H9 (cell line): Measurements from ENCODE around the gene RPS16. TPM values are rescaled to one million over a fixed set of nuclear protein-coding genes. Genes with fewer than 3 reads are reported as not detected.

Experiments used
- DNase-seq: peaks from one replicate; pipeline ENCODE4 v3.0.0-alpha.2; 2017
- H2AFZ ChIP-seq: one replicate; pipeline ENCODE4 v1.6.1; 2013; ENCODE audit warnings: mild to moderate bottlenecking, low read length, control low read depth, moderate library complexity
- H2AK5ac ChIP-seq: 2 replicates; pipeline ENCODE4 v1.6.1; 2013; ENCODE audit warnings: low read length, control low read depth, mixed read lengths; ENCODE audit not compliant: insufficient read length
- H2BK120ac ChIP-seq: one replicate; pipeline ENCODE4 v1.6.1; 2013; ENCODE audit warnings: low read depth, mild to moderate bottlenecking, low read length, control low read depth, inconsistent platforms; ENCODE audit not compliant: poor library complexity, severe bottlenecking
- H2BK12ac ChIP-seq: 2 replicates; pipeline ENCODE4 v1.6.1; 2013; ENCODE audit warnings: low read length, control low read depth, mixed read lengths, low read depth; ENCODE audit not compliant: insufficient read length
- H2BK15ac ChIP-seq: 2 replicates; pipeline ENCODE4 v1.6.1; 2013; ENCODE audit warnings: low read depth, low read length, control low read depth
- H2BK20ac ChIP-seq: one replicate; pipeline ENCODE4 v1.6.1; 2013; ENCODE audit warnings: low read depth, mild to moderate bottlenecking, low read length, control low read depth, inconsistent platforms; ENCODE audit not compliant: poor library complexity, severe bottlenecking
- H2BK5ac ChIP-seq: 2 replicates; pipeline ENCODE4 v1.6.1; 2013; ENCODE audit warnings: low read length, control low read depth, mixed read lengths; ENCODE audit not compliant: insufficient read length
- H3K14ac ChIP-seq: 2 replicates; pipeline ENCODE4 v1.6.1; 2013; ENCODE audit warnings: low read length, control low read depth; ENCODE audit not compliant: insufficient read depth
- H3K18ac ChIP-seq: 2 replicates; pipeline ENCODE4 v1.6.1; 2013; ENCODE audit warnings: low read depth, mild to moderate bottlenecking, mixed read lengths, low read length, control low read depth; ENCODE audit not compliant: insufficient read length
- H3K23ac ChIP-seq: 2 replicates; pipeline ENCODE4 v1.6.1; 2013; ENCODE audit warnings: low read length, control low read depth, mixed read lengths, low read depth; ENCODE audit not compliant: insufficient read length
- H3K23me2 ChIP-seq: 2 replicates; pipeline ENCODE4 v1.6.1; 2013; ENCODE audit warnings: low read depth, mild to moderate bottlenecking, mixed read lengths, low read length, control low read depth; ENCODE audit not compliant: insufficient read length, poor library complexity, severe bottlenecking
- H3K27ac ChIP-seq: 2 replicates; pipeline ENCODE4 v1.5.1; 2013; ENCODE audit warnings: low read length, control low read depth, mixed read lengths, low read depth; ENCODE audit not compliant: insufficient read length
- H3K27me3 ChIP-seq: 2 replicates; pipeline ENCODE4 v1.6.1; 2013; ENCODE audit warnings: low read length, control low read depth, inconsistent platforms; ENCODE audit not compliant: insufficient read depth
- H3K4ac ChIP-seq: 2 replicates; pipeline ENCODE4 v1.6.1; 2013; ENCODE audit warnings: low read depth, mild to moderate bottlenecking, control low read depth, inconsistent platforms, low read length, moderate library complexity
- H3K4me1 ChIP-seq: 2 replicates; pipeline ENCODE4 v1.6.1; 2013; ENCODE audit warnings: low read length, control low read depth, inconsistent platforms; ENCODE audit not compliant: insufficient read depth
- H3K4me2 ChIP-seq: 2 replicates; pipeline ENCODE4 v1.6.1; 2013; ENCODE audit warnings: low read length, control low read depth, mixed read lengths; ENCODE audit not compliant: insufficient read length, insufficient read depth
- H3K56ac ChIP-seq: 2 replicates; pipeline ENCODE4 v1.6.1; 2013; ENCODE audit warnings: low read depth, mild to moderate bottlenecking, mixed read lengths, low read length, control low read depth; ENCODE audit not compliant: insufficient read length
- H3K79me1 ChIP-seq: 2 replicates; pipeline ENCODE4 v1.6.1; 2013; ENCODE audit warnings: low read depth, mild to moderate bottlenecking, moderate library complexity, low read length, control low read depth, inconsistent platforms; ENCODE audit not compliant: insufficient read depth, poor library complexity, severe bottlenecking
- H3K79me2 ChIP-seq: 2 replicates; pipeline ENCODE4 v1.6.1; 2013; ENCODE audit warnings: low read length, control low read depth, inconsistent platforms; ENCODE audit not compliant: insufficient read depth
- H3K9ac ChIP-seq: 2 replicates; pipeline ENCODE4 v1.6.1; 2013; ENCODE audit warnings: low read length, control low read depth, mixed read lengths; ENCODE audit not compliant: insufficient read length; ENCODE audit errors: extremely low read depth
- H3K9me3 ChIP-seq: one replicate; pipeline ENCODE4 v1.6.1; 2013; ENCODE audit warnings: low read depth, low read length, inconsistent platforms; ENCODE audit not compliant: control insufficient read depth
- H3T11ph ChIP-seq: one replicate; pipeline ENCODE4 v1.6.1; 2013; ENCODE audit warnings: mild to moderate bottlenecking, low read length, control low read depth, inconsistent platforms
- H4K20me1 ChIP-seq: one replicate; pipeline ENCODE4 v1.6.1; 2013; ENCODE audit not compliant: control insufficient read depth, insufficient read length, insufficient read depth
- H4K5ac ChIP-seq: 2 replicates; pipeline ENCODE4 v1.6.1; 2013; ENCODE audit warnings: low read depth, mild to moderate bottlenecking, mixed read lengths, low read length, control low read depth; ENCODE audit not compliant: insufficient read length
- H4K8ac ChIP-seq: replicated peaks from 2 replicates; pipeline ENCODE4 v1.6.1; 2013; ENCODE audit warnings: low read length, control low read depth, mixed read lengths, low read depth; ENCODE audit not compliant: insufficient read length
- H4K91ac ChIP-seq: 2 replicates; pipeline ENCODE4 v1.6.1; 2013; ENCODE audit warnings: low read depth, mild to moderate bottlenecking, moderate library complexity, mixed read lengths, low read length, control low read depth; ENCODE audit not compliant: insufficient read length
- H3K27ac Mint-ChIP-seq, 3 experiments: 2 replicates in 2 of 3; 3 replicates in 1 of 3; pipeline ENCODE4 v1.8.0; 2020 to 2021; ENCODE audit warnings: mixed read lengths in 3 of 3, mild to moderate bottlenecking in 1 of 3, moderate library complexity in 1 of 3
- H3K27me3 Mint-ChIP-seq: 2 replicates; pipeline ENCODE4 v1.8.0; 2021; ENCODE audit warnings: low read depth, mild to moderate bottlenecking, moderate library complexity, mixed read lengths
- H3K36me3 Mint-ChIP-seq, 3 experiments: 2 replicates in 2 of 3; 3 replicates in 1 of 3; pipeline ENCODE4 v1.8.0; 2020 to 2021; ENCODE audit warnings: low read depth in 3 of 3, mixed read lengths in 3 of 3; ENCODE audit not compliant: insufficient read depth in 1 of 3
- H3K4me1 Mint-ChIP-seq, 2 experiments: 2 replicates each; pipeline ENCODE4 v1.8.0; 2020; ENCODE audit warnings: mixed read lengths in 2 of 2
- H3K4me3 Mint-ChIP-seq, 2 experiments: 2 replicates in 1 of 2; 3 replicates in 1 of 2; pipeline ENCODE4 v1.8.0; 2020 to 2021; ENCODE audit warnings: mild to moderate bottlenecking in 2 of 2, mixed read lengths in 2 of 2, moderate library complexity in 1 of 2
- H3K9me3 Mint-ChIP-seq, 2 experiments: 2 replicates in 1 of 2; 3 replicates in 1 of 2; pipeline ENCODE4 v1.8.0; 2020; ENCODE audit warnings: mild to moderate bottlenecking in 2 of 2, mixed read lengths in 2 of 2, moderate library complexity in 1 of 2
- WGBS: extraction: QIAGEN DNeasy Blood & Tissue Kit; methylation state at CpG from one replicate; pipeline ENCODE4 v1.1.7; 2013; ENCODE audit warnings: missing lambda C conversion rate, low lambda C conversion rate, mixed read lengths; ENCODE audit not compliant: insufficient read length; ENCODE audit errors: extremely low coverage; 5-methylcytosine and 5-hydroxymethylcytosine counted together
- total RNA-seq: library from RNA; stranded (reverse); gene quantifications from 2 replicates; pipeline ENCODE4 v1.2.1, GENCODE V29; 2021
- TF ChIP-seq, protein P1 (sequence below): fragments of 200-600 bp; sonication (generic); conservative IDR thresholded peaks from 3 replicates; pipeline ENCODE4 v1.8.0; 2021; ENCODE audit warnings: antibody characterized with exemption, mild to moderate bottlenecking

The RPS16 gene
- total RNA-seq, 1 experiment from 2014 or later = 2,711 TPM

DNA sequence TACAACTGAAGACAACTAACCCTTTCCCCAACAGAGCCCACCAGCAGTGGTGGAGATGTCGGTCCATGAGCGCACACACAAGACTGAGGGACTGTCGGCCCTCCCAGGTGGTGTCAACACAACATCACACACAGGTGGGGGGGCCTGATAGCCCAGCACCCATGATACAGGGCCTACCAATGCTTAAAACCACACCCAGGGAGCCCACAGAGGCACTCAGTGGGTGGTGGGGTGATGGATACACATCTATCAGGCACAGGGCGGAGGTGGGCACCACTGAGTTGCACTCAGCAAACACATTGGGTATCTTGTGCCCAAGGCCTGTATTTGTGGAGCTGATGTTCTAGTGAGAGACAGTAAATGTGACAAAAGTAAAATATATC, 36.1 kb downstream of the RPS16 start:
- Histone ChIP-seq H3K14ac (no peak overlapping the region), H3K23me2 (peaks cover 15% of the 10 kb centered on the region), H3K23ac (no peak overlapping the region), H4K5ac (no peak overlapping the region), H2AK5ac (no peak overlapping the region), H3K27me3 (no peaks in the 10 kb centered on the region), H3K27ac (no peak overlapping the region), H3T11ph (no peak overlapping the region), H3K18ac (no peak overlapping the region), H2BK20ac (no peak overlapping the region), H4K20me1 (no peaks in the 10 kb centered on the region), H2BK5ac (no peak overlapping the region), H2AFZ (no peak overlapping the region), H2BK15ac (no peak overlapping the region), H2BK12ac (no peak overlapping the region), H3K4ac (no peak overlapping the region), H3K79me2 (no peaks in the 10 kb centered on the region), H4K8ac (no peak overlapping the region), H2BK120ac (no peak overlapping the region), H4K91ac (no peak overlapping the region), H3K4me1 (peaks cover 4% of the 10 kb centered on the region; the same call in 1 of the 2 replicates), H3K56ac (no peak overlapping the region), H3K9ac (no peak overlapping the region), H3K9me3 (no peaks in the 10 kb centered on the region), H3K79me1 (no peaks in the 10 kb centered on the region), H3K4me2 (no peak overlapping the region)
- H3K4me1 Mint-ChIP-seq = peaks cover 26 to 27% of the 10 kb centered on the region in 2 experiments
- no peak for DNase-seq
- H3K9me3 Mint-ChIP-seq = no peaks in the 10 kb centered on the region; a peak in 2 of 5 replicates
- peak overlapping the region in 1 of 3 experiments; percentile 72; a peak in 1 of 7 replicates for H3K27ac Mint-ChIP-seq
- no peak overlapping the region for H3K4me3 Mint-ChIP-seq
- TF ChIP-seq, protein P1, sequence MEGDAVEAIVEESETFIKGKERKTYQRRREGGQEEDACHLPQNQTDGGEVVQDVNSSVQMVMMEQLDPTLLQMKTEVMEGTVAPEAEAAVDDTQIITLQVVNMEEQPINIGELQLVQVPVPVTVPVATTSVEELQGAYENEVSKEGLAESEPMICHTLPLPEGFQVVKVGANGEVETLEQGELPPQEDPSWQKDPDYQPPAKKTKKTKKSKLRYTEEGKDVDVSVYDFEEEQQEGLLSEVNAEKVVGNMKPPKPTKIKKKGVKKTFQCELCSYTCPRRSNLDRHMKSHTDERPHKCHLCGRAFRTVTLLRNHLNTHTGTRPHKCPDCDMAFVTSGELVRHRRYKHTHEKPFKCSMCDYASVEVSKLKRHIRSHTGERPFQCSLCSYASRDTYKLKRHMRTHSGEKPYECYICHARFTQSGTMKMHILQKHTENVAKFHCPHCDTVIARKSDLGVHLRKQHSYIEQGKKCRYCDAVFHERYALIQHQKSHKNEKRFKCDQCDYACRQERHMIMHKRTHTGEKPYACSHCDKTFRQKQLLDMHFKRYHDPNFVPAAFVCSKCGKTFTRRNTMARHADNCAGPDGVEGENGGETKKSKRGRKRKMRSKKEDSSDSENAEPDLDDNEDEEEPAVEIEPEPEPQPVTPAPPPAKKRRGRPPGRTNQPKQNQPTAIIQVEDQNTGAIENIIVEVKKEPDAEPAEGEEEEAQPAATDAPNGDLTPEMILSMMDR = no peak
- peaks cover 10 to 23% (median 20%) of the 10 kb centered on the region in 3 experiments; a peak in 6 of 7 replicates for H3K36me3 Mint-ChIP-seq
- H3K27me3 Mint-ChIP-seq = no peaks in the 10 kb centered on the region; the same call in 1 of the 2 replicates
- no CpG with 5 or more reads among the region's 4 CpGs for WGBS
